Heart right ventricle (tissue), 16 donors: Measurements from ENCODE around the gene SLC25A21. TPM values are rescaled to one million over a fixed set of nuclear protein-coding genes. Genes with fewer than 3 reads are reported as not detected.

Source experiments
- ATAC-seq, 8 donors: fragments of 200-7000 bp; cut with Tn5 transposase; one replicate each; pipeline ENCODE4 v1.9.1; 2020; ENCODE audit warnings: mild to moderate bottlenecking in 8 of 8, moderate library complexity in 8 of 8, moderate number of reproducible peaks in 1 of 8
- DNase-seq, 2 donors: peaks; one replicate each; pipeline ENCODE4 v3.0.0-alpha.2; 2020
- H3K27ac ChIP-seq, 10 donors: fragments of 200-600 bp; sonication (generic) in 2 of 10; one replicate each; pipeline versions ENCODE4 v1.5.0 to v1.8.0; 2020 to 2022; ENCODE audit warnings: mild to moderate bottlenecking in 3 of 10
- H3K27me3 ChIP-seq, 7 donors: fragments of 200-600 bp; one replicate each; pipeline ENCODE4 v1.8.0; 2021 to 2022; ENCODE audit warnings: mild to moderate bottlenecking in 2 of 7
- H3K36me3 ChIP-seq, 9 donors: fragments of 200-600 bp; sonication (generic) in 1 of 9; one replicate each; pipeline versions ENCODE4 v1.5.0 to v1.8.0; 2020 to 2022; ENCODE audit warnings: mild to moderate bottlenecking in 2 of 9
- H3K4me1 ChIP-seq, 9 donors: fragments of 200-600 bp; sonication (generic) in 1 of 9; one replicate each; pipeline versions ENCODE4 v1.5.0 to v1.8.0; 2020 to 2022; ENCODE audit warnings: mild to moderate bottlenecking in 4 of 9
- H3K4me3 ChIP-seq, 10 donors: fragments of 200-600 bp; sonication (generic) in 2 of 10; one replicate each; pipeline versions ENCODE4 v1.5.0 to v1.8.0; 2020 to 2022; ENCODE audit warnings: mild to moderate bottlenecking in 7 of 10, moderate library complexity in 2 of 10
- H3K9me3 ChIP-seq, 11 donors: fragments of 200-600 bp in 10 of 11; sonication (generic) in 2 of 11; one replicate each; pipeline versions ENCODE4 v1.5.0 to v1.8.0; 2013 to 2022; ENCODE audit warnings: mild to moderate bottlenecking in 2 of 11, control low read depth in 1 of 11, moderate library complexity in 1 of 11
- CTCF ChIP-seq, 9 donors: fragments of 200-600 bp; sonication (generic) in 2 of 9; IDR thresholded peaks; one replicate each; pipeline versions ENCODE4 v1.5.0 to v1.8.0; 2021 to 2022; ENCODE audit warnings: antibody characterized with exemption in 9 of 9, mild to moderate bottlenecking in 5 of 9, moderate library complexity in 1 of 9
- WGBS, 2 donors: extraction: QIAGEN DNeasy Blood & Tissue Kit; methylation state at CpG; one replicate each; pipeline ENCODE4 v1.1.7; 2013; ENCODE audit warnings: inconsistent platforms in 1 of 2; 5-methylcytosine and 5-hydroxymethylcytosine counted together
- intact Hi-C, 10 donors: fragments of 100-400 bp; cut with DNase I; formaldehyde crosslinking; loops; one replicate each; pipeline versions ENCODE4 v1.11.1 to v1.14.2; 2022
- polyA plus RNA-seq, 2 donors: library from polyadenylated mRNA; stranded (reverse); fragments of 200-250 nt; gene quantifications; one replicate each; pipeline ENCODE4 v1.2.3, GENCODE V29; 2013
- total RNA-seq, 10 donors: library from RNA; stranded (reverse); fragmentation: NEBNext Ultra II Directional in 3 of 10; extraction: Animal tissue kit (Norgen Biotek cat#: 25700) in 3 of 10; gene quantifications; one replicate each; pipeline versions ENCODE4 v1.2.1 to v1.2.4, GENCODE V29; 2021 to 2023
- donor health status: Arrhythmogenic right ventricular cardiomyopathy.
- donor health status: ischemic (EF 13 %, LVEDD 7.1; RV severe dilation, severe dysfunction).
- donor health status: healthy with polysubstance abuse.
- donor health status: DM: no; HTN: yes; CAD: no.
- donor health status: DM: no; HTN: no; CAD: no.
- donor health status: ischemic (EF 25% LVEDD 6.9; RV normal size, moderate dysfunction).
- donor health status: ischemic (EF 25% LVEDD 5.7; RV mildly dilated, moderate dysfunction).
- donor health status: healthy.
- donor health status: DM: yes; HTN: yes; CAD: no.
- donor health status: Ischemic cardiomyopathy.
- donor health status: ischemic (EF 35%, LVEDD 5.7; RV mildly dilated, moderate dysfunction).
- donor health status: nonischemic (EF 11% LVEDD 7.7; RV severe dilation, severe dysfunction).
- donor health status: DM: yes; HTN: yes; CAD: no.
- donor health status: PGD.
- donor health status: ischemic (EF 29% LVEDD 5.4; RV normal size, mild dysfunction).
- donor health status: nonischemic (EF 23%, LVEDD 6.1; RV moderate dilation, normal function).

The SLC25A21 gene
- total and polyA plus RNA-seq, 12 donors, result 0.08 to 1.3 (median 0.34) TPM

GRCh38 chr14:37198273-37198598 lies 25.8 kb upstream of the SLC25A21 start:
- Histone ChIP-seq H3K9me3 (no peaks in the 10 kb centered on the region), H3K27me3 (peaks cover 0 to 4% (median 0%) of the 10 kb centered on the region in 7 donors), H3K4me3 (peak overlapping the region; percentile 41 to 80 (median 64)), H3K4me1 (peaks cover 0 to 15% (median 7%) of the 10 kb centered on the region in 9 donors), H3K36me3 (no peaks in the 10 kb centered on the region), H3K27ac (peak overlapping the region; percentile 31 to 91 (median 84))
- TF ChIP-seq CTCF (IDR thresholded peaks at IDR 0.05), result no peak
- intact Hi-C loops, result loop anchor here in 1 of 10 donors (2.0 kb wide), 1 partner anchor 61 kb away; no protein-coding TSS in a partner anchor
- DNase-seq (no peak), ATAC-seq (peak in 2 of 8 donors; percentile 3 to 20)
- 14 to 21% methylated on average over 11 of the region's 11 CpGs for WGBS, 2 donors

GRCh38 chr14:37197421-37198272 lies 25.2 kb upstream of the SLC25A21 start, which contains the start of gene MIPOL1:
MIPOL1 (plus strand) TSS chr14:37197937; CDS start chr14:37247889, 49,952 bp downstream.
- ATAC-seq (peak; percentile 99 to 100 (median 99)), DNase-seq (peak; percentile 83 to 88)
- H3K27me3 ChIP-seq, result peaks cover 0 to 4% (median 0%) of the 10 kb centered on the region in 7 donors
- no peaks in the 10 kb centered on the region for H3K9me3 ChIP-seq
- WGBS, 2 donors, result 0 to 2% methylated on average over 70 of the region's 70 CpGs
- H3K4me1 ChIP-seq, result peaks cover 0 to 15% (median 7%) of the 10 kb centered on the region in 9 donors
- peak within 1 kb of the TSS; percentile 41 to 80 (median 64) for H3K4me3 ChIP-seq
- H3K36me3 ChIP-seq, result no peaks in the 10 kb centered on the region
- H3K27ac ChIP-seq, result peak within 1 kb of the TSS; percentile 31 to 91 (median 84)
- peak in 7 of 9 donors; percentile 8 to 60 (median 35) for TF ChIP-seq CTCF (IDR thresholded peaks at IDR 0.05)
- intact Hi-C loops, result loop anchor here in 2 of 10 donors (1.0 to 2.0 kb wide), 2 partner anchors 25 to 61 kb away; partner anchors contain the start of gene SLC25A21 (in 1 of the 2)

GRCh38 chr14:37196604-37197420 lies 24.4 kb upstream of the SLC25A21 start:
- Histone ChIP-seq H3K4me1 (peaks cover 0 to 15% (median 7%) of the 10 kb centered on the region in 9 donors), H3K36me3 (no peaks in the 10 kb centered on the region), H3K27me3 (peaks cover 0 to 4% (median 0%) of the 10 kb centered on the region in 7 donors), H3K9me3 (no peaks in the 10 kb centered on the region), H3K27ac (peak overlapping the region in 8 of 10 donors; percentile 70 to 91 (median 85)), H3K4me3 (peak overlapping the region in 9 of 10 donors; percentile 58 to 80 (median 65))
- TF ChIP-seq CTCF (IDR thresholded peaks at IDR 0.05), result no peak
- WGBS, 2 donors, result 93% methylated on average over 17 of the region's 17 CpGs
- DNase-seq (no peak), ATAC-seq (no peak)
- intact Hi-C loops, result loop anchor here in 1 of 10 donors (1.0 kb wide), 1 partner anchor 25 kb away; the partner anchor contains the start of gene SLC25A21

GRCh38 chr14:37195327-37195726 lies 22.9 kb upstream of the SLC25A21 start:
- peaks cover 0 to under 1% (median 0%) of the 10 kb centered on the region in 11 donors for H3K9me3 ChIP-seq
- ATAC-seq (no peak), DNase-seq (no peak)
- no peak overlapping the region for H3K27ac ChIP-seq
- peaks cover 0 to 4% (median 0%) of the 10 kb centered on the region in 7 donors for H3K27me3 ChIP-seq
- H3K4me1 ChIP-seq, result peaks cover 0 to 15% (median 7%) of the 10 kb centered on the region in 9 donors
- TF ChIP-seq CTCF (IDR thresholded peaks at IDR 0.05), result no peak
- no peaks in the 10 kb centered on the region for H3K36me3 ChIP-seq
- 71 to 81% methylated on average over 1 of the region's 1 CpG for WGBS, 2 donors
- no peak overlapping the region for H3K4me3 ChIP-seq
- intact Hi-C loops, result no loop called here
